Stimulated activated CD4-positive, alpha-beta T cell treated with anti-CD3 and anti-CD28 coated beads, Interleukin-15, amount 100 ng/mL, for 1 hour (primary cell): ENCODE measurements around the gene EVA1A.
A peak's percentile ranks its signal among the peaks of the same experiment; 100 is the strongest.

Experiments
- DNase-seq, 2 donors: peaks; one replicate each; pipeline ENCODE4 v3.0.0-alpha.2; 2020; ENCODE audit warnings: low read depth in 1 of 2, low spot score in 1 of 2

EVA1A gene

GRCh38 chr2:75560768-75561565, at the start of gene EVA1A:
EVA1A (minus strand) TSS chr2:75560939; CDS start chr2:75518140, 42,799 bp downstream.
- no peak for DNase-seq

DNA sequence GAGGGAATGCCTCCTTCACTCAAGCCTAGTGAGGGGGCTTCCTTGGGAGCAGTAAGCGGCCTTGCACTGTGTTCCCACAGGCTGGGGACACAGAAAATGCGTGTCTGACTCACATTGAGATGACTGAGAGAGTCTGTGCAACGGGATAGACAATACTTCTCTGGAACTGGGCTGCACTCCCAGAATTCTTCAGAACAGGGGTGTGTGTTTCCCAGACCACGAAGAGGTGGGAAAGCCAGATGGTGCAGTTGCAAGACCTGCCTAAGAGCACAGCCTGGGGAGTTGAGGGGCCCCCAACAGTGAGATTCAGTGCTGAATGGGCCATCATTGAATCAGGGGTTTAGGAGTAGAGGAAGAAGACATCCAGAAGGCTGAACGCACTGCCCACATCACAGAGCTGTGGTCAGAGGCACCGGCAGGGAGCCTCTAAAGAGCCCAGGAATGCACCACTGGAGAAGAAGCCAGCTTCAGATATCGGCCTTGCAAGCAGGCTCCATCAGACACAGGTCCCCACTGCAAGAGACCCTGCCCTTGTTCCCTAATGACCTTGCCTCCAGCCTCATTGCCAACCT, 49.3 kb upstream of the EVA1A start:
- DNase-seq, result no peak

DNA sequence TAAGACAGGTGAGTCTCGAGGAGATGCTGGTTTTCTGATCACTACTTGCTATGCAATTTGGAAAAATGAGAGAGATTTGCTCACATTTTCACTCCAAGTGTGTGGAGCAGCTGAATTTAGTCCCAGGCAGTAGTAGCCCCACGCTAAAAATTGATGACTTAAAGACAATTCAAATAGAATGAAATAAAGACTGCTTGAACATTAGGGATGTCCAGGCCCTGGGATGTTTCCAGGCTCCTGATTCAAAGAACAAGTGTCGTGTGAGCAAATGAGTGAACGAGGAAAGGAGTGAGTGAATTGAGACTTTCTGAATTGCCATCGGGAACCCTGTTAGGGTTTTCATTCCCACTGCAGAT, 48.6 kb upstream of the EVA1A start:
- no peak for DNase-seq

GRCh38 chr2:75608684-75609333, 48.1 kb upstream of the EVA1A start:
- peak in 1 of 2 donors; percentile 35 for DNase-seq

DNA sequence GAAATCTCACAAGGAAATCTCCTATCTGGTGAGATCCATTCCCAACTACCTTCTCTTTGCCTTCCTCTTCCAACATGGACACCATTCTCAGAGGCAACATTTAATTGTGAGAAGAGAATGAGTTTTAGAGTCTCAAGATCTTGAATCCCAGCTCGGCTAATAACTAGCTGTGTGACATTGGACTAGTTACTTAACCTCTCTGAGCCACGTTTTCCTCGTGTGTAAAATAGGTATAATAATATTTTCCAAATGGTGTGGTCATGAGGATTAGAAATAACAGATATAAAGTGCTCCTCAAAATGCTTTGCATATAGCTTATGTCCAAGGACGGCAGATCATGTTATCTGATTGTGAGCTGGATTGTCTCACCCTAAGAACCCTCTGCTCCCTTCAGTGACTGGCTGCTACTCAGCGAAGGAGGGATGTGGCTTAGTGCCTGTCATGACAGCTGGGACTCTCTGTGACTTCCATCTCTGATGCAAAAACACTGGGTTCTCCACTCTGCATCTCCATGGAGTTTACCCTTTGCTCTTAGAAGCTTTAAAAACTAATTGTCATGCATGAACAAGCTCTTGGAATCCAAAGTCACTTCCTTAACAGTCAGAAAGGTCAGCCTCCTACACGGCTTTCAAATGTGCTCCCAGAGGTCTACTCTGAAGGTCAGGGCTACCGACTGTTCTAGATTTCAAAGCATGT, 47.4 kb upstream of the EVA1A start:
- DNase-seq, result no peak

GRCh38 chr2:75607400-75607798, 46.7 kb upstream of the EVA1A start:
- no peak for DNase-seq

DNA sequence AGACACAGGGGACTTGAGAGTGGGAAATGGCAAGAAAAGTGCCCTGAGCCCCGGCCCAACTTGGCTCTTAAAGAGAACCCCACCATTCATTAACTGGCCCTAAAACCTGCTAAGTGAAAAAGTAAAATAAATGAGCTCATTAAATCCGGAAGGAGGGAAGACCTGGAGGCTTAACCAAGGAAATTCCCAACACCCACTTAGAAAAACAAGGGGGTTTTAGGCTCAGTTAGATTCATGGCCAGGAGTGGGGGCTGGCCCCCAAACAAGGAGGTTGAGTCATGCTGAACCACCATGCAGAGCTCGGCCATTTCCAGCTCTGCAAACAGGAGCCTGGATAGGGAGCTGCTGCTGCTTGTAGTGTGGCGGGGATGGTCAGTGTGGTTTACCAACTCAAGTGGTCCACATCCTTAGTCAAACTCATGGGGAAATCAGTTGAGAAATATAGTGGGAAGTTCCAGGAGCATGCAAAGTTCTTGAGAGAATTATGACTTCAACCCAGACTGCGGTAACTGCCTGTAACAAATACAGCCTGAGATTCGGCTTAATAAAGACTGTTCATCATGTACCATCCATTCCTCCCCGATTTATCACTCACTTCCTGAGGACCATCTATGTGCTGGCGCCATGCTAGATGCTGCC, 46.1 kb upstream of the EVA1A start:
- DNase-seq, result no peak

DNA sequence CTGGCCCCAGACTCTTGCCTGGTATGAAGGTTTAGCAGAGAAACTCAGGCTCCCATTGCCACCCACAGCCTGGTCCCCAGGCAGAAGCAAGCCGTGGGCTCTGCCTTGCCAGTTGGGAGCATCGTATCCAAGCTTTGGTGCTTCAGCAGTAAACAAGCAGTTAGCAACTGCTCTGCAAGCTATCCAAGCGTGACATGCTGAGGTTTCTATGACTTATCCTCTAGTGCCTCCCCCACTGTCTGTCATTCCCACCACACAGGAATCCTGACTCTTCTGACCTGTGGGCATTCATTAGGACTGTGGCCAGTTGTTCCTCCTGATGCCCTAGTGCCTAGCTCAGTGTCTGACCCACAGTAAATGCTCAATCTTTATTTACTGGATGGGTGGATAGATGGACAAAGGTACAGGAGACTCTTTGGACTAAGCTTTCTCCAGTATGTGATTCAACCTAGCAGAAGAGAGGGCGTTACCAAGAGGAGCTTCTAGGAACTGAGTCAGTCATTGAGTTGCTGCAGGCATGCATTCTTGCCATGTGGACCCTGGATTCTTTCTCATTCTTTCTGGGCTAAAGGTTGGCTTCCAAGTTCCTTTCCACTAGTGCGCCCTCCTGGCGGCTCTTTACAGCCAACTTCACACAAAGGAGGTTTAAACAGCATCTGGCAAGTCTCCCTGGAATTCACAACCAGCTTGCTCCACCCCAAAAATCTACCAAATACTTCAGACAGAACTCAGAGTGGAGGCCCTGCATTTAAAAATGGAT, 45.2 kb upstream of the EVA1A start:
- no peak for DNase-seq

DNA sequence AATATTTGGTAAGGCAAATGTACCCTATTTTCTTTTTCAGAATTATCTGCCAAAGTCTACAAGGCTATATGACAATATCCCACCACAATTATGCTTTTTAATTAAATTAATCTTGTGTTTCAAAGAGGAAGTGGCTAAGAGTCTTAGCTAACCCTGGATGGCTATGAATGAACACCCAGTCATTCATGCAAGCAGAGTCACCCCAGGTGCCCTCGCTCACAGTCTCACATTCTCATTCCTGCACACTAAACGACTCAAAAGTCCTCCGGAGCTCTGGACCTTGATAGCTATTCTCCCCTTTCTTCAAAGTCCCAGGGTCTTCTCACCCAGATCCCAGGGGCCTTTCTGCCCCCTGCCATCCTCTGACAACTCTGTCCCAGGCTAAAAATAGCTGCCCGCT, 43.7 kb upstream of the EVA1A start:
- no peak for DNase-seq

- DNase-seq, result no peak
Observed at GRCh38 chr2:75603477-75603876, 42.7 kb upstream of the EVA1A start.

DNA sequence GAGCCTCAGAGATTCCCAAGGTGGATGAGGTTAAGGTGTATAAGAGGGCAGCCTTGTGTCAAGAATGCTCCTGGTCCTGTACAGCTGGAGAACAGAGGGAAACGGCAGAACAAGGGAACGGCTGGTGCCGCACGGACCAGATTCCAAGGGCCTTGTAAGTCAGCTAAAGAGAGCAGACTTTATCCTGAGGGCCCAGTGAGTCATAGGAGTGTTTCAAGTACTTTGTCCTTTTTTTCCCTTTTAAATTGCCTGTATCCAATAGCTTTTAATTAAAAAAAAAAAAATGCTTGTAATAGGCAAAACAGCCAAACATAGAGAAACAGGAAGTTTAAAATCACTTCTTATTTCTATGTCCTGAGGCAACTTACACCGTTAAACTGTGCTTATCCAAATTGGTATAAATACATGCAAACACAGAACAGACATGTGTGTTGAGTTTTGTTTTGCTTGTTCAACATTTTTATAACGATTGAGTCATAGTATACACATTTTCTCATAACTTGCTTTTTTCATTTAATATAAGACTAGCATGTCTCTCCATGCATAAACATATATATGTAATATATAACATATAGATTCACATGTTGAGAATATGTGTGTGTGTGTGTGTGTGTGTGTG, 42.1 kb upstream of the EVA1A start:
- no peak for DNase-seq

GRCh38 chr2:75600461-75601011, 39.8 kb upstream of the EVA1A start:
- DNase-seq, result no peak

- no peak for DNase-seq
Observed at GRCh38 chr2:75598589-75599155, 37.9 kb upstream of the EVA1A start.

- no peak for DNase-seq
Observed at GRCh38 chr2:75597949-75598348, 37.2 kb upstream of the EVA1A start.

DNA sequence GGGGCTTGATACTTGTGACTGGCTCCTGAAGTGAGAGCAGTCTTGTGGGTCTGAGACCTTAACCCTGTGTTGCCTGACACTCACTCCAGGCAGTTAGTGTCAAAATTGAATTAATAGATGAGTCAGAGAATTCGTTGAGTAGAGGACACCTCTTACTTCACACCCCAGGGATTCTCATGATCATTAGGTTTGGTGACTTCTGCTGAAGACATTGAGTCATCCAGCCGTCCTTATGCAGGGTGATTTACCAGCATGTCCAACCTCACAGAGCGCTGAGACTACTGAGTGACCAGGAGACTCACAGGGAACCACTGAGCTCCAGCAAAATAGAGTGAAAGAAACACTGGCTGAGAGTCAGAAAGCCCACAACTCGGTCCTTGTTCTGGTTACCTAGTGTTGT, 36.0 kb upstream of the EVA1A start:
- no peak for DNase-seq

DNA sequence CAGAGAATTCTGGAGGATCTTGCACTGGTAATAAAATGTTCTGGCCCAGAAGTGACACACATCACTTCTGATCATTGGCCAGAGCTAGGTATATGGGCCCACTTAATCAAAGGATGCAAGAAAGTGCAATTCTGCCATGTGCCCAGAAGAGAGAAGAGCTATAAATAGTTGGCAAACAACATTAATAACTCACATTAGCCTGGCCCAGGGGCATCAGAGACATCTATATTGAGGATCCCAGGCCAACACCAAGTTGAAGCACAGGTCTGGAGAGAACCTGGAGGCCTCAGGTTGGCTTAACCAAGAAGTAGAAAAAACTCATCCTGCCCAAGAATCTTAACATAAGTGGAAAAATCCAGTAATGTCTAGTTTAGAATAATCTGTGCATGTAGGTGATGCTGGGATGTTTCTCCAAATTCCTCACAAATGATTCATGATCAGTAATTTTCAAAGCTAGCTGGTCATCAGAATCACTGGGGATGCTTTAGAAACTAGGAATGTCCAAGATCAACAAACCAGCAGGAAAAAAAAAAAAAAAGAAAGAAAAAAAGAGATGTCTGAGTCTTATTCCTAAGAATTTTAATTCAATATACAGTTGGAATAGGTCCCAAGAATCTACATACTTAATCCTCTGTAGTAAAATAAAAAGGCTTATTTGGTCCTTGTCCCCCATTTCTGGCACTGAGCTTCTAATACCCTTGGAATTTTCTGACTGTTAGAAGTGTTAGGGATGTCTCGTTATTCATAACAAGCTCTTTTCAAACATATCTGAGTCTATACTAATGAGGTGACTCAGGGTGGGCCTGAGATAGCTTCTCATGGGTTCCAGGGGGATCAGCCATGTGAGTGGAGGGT, 35.0 kb upstream of the EVA1A start:
- no peak for DNase-seq

GRCh38 chr2:75594596-75594995, 33.9 kb upstream of the EVA1A start:
- DNase-seq, result no peak

- DNase-seq, result no peak
Observed at GRCh38 chr2:75592888-75593287, 32.1 kb upstream of the EVA1A start.

DNA sequence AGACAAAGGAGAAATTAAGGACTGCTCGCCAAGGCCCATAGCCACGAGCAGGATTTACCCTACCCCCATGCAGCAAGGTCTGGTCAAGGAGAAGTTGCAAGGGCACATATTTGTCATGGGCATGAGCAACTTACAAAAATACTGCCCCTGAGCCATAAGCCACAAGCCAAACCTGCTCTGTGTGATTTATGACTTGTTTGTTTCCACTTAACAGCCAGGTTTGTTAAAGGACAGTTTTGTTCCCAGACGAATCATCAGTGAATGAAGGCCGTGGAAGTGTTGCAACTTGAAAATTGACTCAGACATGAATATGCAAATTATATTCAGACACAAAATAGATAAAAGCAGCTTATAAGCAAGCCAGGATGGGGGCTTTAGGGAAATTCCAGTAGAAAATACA, 31.3 kb upstream of the EVA1A start:
- no peak for DNase-seq
